ENCODE results near the gene IFI44.

DNA sequence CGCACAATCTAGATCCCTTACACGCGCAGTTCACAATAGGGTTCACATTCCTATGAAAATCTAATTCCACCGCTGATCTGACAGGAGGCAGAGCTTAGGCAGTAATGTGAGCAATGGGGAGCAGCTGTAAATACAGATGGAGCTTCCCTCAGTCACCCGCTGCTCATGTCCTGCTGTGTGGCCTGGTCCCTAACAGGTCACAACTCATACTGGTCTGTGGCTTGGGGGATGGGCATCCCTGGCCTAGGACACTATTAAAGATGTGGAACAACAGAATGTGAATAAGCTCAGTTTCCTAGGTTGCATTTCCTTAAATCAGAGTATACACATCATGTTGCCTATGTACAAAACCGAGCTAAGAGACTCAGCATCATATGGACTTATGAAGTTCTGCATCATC, 16.2 kb downstream of the IFI44 start:
- TF ChIP-seq FOS (IDR thresholded peaks at IDR 0.05; ENCODE audit: borderline replicate concordance, insufficient read depth, low read length) = no peak
- TF ChIP-seq, protein P1, sequence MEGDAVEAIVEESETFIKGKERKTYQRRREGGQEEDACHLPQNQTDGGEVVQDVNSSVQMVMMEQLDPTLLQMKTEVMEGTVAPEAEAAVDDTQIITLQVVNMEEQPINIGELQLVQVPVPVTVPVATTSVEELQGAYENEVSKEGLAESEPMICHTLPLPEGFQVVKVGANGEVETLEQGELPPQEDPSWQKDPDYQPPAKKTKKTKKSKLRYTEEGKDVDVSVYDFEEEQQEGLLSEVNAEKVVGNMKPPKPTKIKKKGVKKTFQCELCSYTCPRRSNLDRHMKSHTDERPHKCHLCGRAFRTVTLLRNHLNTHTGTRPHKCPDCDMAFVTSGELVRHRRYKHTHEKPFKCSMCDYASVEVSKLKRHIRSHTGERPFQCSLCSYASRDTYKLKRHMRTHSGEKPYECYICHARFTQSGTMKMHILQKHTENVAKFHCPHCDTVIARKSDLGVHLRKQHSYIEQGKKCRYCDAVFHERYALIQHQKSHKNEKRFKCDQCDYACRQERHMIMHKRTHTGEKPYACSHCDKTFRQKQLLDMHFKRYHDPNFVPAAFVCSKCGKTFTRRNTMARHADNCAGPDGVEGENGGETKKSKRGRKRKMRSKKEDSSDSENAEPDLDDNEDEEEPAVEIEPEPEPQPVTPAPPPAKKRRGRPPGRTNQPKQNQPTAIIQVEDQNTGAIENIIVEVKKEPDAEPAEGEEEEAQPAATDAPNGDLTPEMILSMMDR (IDR thresholded peaks at IDR 0.05; ENCODE audit: extremely low read depth in 1 of 2, insufficient read depth in 1 of 2, low read depth in 1 of 2, low read length in 2 of 2) = no peak
- TF ChIP-seq POLR2A (IDR thresholded peaks at IDR 0.05; ENCODE audit: low read depth, low read length) = no peak

Data from endothelial cell of umbilical vein (primary cell).